ENCODE measurements around the gene SPATA17.

The SPATA17 gene

GRCh38 chr1:217846733-217847132 is 215.6 kb downstream of the SPATA17 start:
- in situ Hi-C loops (cut with HindIII; ENCODE audit: low sequenced_read_pairs), result no loop called here

- in situ Hi-C loops (cut with HindIII; ENCODE audit: low sequenced_read_pairs), result no loop called here
Observed at GRCh38 chr1:217847643-217848042, 216.5 kb downstream of the SPATA17 start.

GRCh38 chr1:217856342-217857034 is 225.3 kb downstream of the SPATA17 start:
- in situ Hi-C loops (cut with HindIII; ENCODE audit: low sequenced_read_pairs), result no loop called here

DNA sequence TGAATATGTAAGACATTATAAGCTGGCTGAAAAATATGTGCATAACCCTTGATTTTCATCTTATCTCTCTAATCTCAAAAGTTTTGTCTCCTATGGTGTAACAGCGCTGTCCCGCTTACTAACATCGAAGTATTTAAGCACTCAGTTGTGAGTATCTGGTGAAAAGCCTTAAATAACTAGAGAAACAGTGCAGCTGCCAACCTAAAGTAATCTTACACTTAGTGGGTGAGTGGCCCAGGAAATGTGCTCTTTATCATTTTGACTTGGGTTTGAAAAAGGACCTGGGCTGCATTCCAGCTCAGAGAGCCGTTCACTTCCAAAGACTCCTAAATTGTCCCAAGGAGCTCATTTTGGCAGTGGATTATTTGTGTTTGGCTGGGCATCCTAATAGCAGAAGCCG is 225.9 kb downstream of the SPATA17 start:
- in situ Hi-C loops (cut with HindIII; ENCODE audit: low sequenced_read_pairs), result no loop called here

GRCh38 chr1:217861658-217862057 is 230.5 kb downstream of the SPATA17 start:
- in situ Hi-C loops (cut with HindIII; ENCODE audit: low sequenced_read_pairs), result no loop called here

GRCh38 chr1:217867446-217867995 is 236.4 kb downstream of the SPATA17 start:
- in situ Hi-C loops (cut with HindIII; ENCODE audit: low sequenced_read_pairs), result no loop called here

GRCh38 chr1:217871955-217872354 is 240.8 kb downstream of the SPATA17 start:
- in situ Hi-C loops (cut with HindIII; ENCODE audit: low sequenced_read_pairs), result no loop called here

DNA sequence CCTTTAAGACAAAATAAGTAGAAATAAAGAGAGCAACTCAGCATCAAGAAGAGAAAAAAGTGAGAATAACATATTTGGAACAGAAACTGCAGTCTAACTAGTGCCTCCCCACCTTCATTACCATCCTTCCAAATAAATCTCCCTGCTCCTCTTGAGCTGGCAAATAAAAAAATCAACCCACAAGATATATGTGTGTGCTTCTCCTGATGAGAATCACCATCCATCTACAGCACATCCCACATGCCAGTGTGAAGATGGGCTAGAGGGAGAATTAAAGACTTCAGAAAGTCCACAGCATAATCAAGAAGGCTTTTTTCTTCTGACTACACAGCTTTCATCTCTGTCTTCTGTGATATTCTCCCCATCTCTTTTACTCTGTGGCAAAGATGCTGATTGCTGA is 244.1 kb downstream of the SPATA17 start:
- in situ Hi-C loops (cut with HindIII; ENCODE audit: low sequenced_read_pairs), result no loop called here

GRCh38 chr1:217876401-217876800 is 245.3 kb downstream of the SPATA17 start:
- in situ Hi-C loops (cut with HindIII; ENCODE audit: low sequenced_read_pairs), result no loop called here

DNA sequence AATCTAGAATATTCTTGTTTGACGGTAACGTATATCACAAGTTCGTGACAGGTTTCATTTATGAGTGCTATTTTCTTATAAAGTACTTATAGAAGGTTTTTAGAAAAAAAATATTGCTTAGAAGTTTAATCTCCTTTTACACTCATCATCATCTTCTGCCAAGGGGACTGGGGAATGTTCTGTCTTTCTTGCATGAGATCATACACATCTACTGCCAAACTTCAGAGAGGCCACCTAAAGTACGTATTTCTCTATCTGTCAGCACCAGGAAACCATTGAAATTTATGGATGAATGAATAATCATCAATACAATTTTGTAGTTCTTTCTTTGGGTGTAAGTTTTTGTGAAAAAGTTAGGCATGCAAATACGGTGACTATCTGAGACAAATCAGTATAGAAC is 245.8 kb downstream of the SPATA17 start:
- in situ Hi-C loops (cut with HindIII; ENCODE audit: low sequenced_read_pairs), result no loop called here

DNA sequence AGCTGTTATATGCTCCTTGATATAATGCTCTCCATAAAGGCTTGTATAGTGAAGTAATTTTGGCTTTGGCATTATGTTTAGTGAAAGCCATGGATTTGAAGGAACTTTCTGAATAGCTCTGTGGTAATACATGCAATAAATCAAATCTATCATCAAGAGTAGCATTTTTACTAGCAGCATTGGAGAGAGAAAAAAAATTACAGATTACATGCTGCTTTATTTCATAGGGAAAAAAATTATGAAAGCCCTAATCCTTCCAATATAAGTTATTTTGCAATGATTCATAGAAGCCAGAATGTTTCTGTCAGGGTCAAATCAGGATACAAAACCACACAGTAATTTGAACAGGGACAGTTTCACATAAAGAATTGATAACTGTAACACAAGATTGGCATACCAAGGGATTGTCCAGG is 250.0 kb downstream of the SPATA17 start:
- in situ Hi-C loops (cut with HindIII; ENCODE audit: low sequenced_read_pairs), result no loop called here

- in situ Hi-C loops (cut with HindIII; ENCODE audit: low sequenced_read_pairs), result no loop called here
Observed at GRCh38 chr1:217881607-217882332, 250.6 kb downstream of the SPATA17 start.

DNA sequence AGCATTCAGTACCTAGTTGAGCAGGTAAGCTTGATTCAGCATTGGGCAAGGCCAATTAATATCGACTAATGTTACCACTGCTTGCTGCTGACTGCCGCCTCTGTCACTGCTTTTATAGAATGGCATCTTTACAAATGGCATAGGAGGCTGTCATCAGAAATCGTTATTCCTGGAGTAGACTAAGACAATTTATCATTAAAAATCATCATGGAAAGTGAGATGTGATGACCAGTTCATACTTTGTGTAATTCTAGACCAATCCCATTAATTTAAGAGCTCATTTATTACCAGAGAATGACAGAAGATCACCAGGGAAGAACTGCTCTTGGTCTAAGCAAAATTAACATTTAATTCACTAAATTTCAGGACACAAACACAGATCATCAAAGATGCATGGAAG is 254.0 kb downstream of the SPATA17 start:
- in situ Hi-C loops (cut with HindIII; ENCODE audit: low sequenced_read_pairs), result no loop called here

- in situ Hi-C loops (cut with HindIII; ENCODE audit: low sequenced_read_pairs), result no loop called here
Observed at GRCh38 chr1:217888328-217888727, 257.2 kb downstream of the SPATA17 start.

- in situ Hi-C loops (cut with HindIII; ENCODE audit: low sequenced_read_pairs), result no loop called here
Observed at GRCh38 chr1:217889401-217889800, 258.3 kb downstream of the SPATA17 start.

- in situ Hi-C loops (cut with HindIII; ENCODE audit: low sequenced_read_pairs), result no loop called here
Observed at GRCh38 chr1:217891966-217892365, 260.8 kb downstream of the SPATA17 start.

GRCh38 chr1:217892750-217893149 is 261.6 kb downstream of the SPATA17 start:
- in situ Hi-C loops (cut with HindIII; ENCODE audit: low sequenced_read_pairs), result no loop called here

DNA sequence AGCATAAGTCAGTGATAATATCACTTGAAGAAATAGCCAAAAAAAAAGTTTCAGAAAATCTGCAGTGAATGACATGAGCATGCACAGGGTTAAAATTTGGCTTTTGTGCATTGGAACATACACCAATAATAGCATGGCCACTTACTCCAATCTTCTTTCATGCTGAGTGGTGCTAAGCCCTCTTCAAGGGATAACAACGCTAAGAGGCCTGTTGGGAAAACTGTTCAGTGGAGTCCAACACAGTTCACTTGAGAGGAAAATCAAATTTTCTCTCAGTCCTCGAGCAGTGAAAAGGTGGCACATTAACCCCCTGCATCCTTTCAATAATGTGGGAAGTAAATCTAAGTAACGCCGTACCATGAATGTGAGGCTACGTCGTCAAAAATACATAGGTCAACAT is 264.7 kb downstream of the SPATA17 start:
- in situ Hi-C loops (cut with HindIII; ENCODE audit: low sequenced_read_pairs), result no loop called here

GRCh38 chr1:217896490-217896889 is 265.3 kb downstream of the SPATA17 start:
- in situ Hi-C loops (cut with HindIII; ENCODE audit: low sequenced_read_pairs), result no loop called here

DNA sequence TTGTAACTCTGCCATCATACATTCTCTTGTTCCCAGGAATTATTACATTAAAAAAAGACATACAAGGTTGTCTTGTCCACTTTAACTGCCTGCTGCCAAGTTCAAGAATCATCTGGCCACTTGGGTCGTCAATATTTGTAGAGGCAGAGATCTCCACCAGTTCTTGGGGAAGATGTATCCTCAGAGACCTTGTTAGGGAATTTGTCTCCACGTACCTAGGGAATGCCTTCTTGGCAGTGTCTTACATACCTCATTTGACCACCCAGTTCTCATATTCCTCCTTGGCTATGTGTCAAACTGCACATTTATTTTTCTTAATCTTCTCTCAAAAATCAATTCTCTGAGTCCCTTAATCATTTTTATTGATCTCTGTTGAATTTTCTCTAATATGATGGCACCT is 266.0 kb downstream of the SPATA17 start:
- in situ Hi-C loops (cut with HindIII; ENCODE audit: low sequenced_read_pairs), result no loop called here

- in situ Hi-C loops (cut with HindIII; ENCODE audit: low sequenced_read_pairs), result no loop called here
Observed at GRCh38 chr1:217899614-217900013, 268.5 kb downstream of the SPATA17 start.

- in situ Hi-C loops (cut with HindIII; ENCODE audit: low sequenced_read_pairs), result no loop called here
Observed at GRCh38 chr1:217907504-217907903, 276.4 kb downstream of the SPATA17 start.
